K562 (cell line): Measurements from ENCODE around the gene TFCP2L1. TPM values are rescaled to one million over a fixed set of nuclear protein-coding genes. Genes with fewer than 3 reads are reported as not detected.

Source experiments
- ATAC-seq: fragments of 200-7000 bp; cut with Tn5 transposase; 3 replicates; pipeline ENCODE4 v1.9.1; 2020; ENCODE audit warnings: moderate library complexity
- BruUV-seq: library from RNA; stranded (reverse); fragments of 400-500 nt; replicated peaks from 2 replicates; lab custom pipeline; 2021; lab: Mats Ljungman, UMichigan
- CTCF ChIA-PET: fragments of 300-600 bp; formaldehyde crosslinking; extraction: SDS; loops from one replicate; lab custom pipeline; 2021; ENCODE audit warnings: low intra/inter-chr PET ratio; lab: Yijun Ruan, JAX
- POLR2A ChIA-PET: fragments of 300-600, 350-650 bp; sonication (Branson Sonifier 250); formaldehyde crosslinking; extraction: SDS; loops from one replicate; lab custom pipeline; 2021; ENCODE audit warnings: antibody characterized with exemption, inconsistent platforms; lab: Yijun Ruan, JAX
- DNase-seq, 4 experiments: peaks; one replicate each; pipeline versions ENCODE4 v3.0.0 to v3.0.0-alpha.2; 2011 to 2018; ENCODE audit warnings: low spot score in 3 of 4, mixed read lengths in 3 of 4; ENCODE audit errors: extremely low read depth in 1 of 4
- FAIRE-seq: peaks from 2 replicates; lab custom pipeline; 2011; peaks lifted over from hg19 to GRCh38; lab: Jason Lieb, UNC
- H2AFZ ChIP-seq: 2 replicates; pipeline ENCODE4 v1.6.0; 2011; ENCODE audit warnings: low read depth, low read length, control low read depth, inconsistent platforms
- H3K27ac ChIP-seq: fragments of 200-600 bp; 3 replicates; pipeline ENCODE4 v1.8.0; 2011; ENCODE audit warnings: low read depth, mild to moderate bottlenecking, control low read depth, inconsistent platforms, low read length, moderate library complexity, mixed read lengths; ENCODE audit errors: extremely low read depth
- H3K27me3 ChIP-seq, 2 experiments: fragments of 300-600 bp in 1 of 2; 2 replicates in 1 of 2; 3 replicates in 1 of 2; pipeline versions ENCODE4 v1.6.0 to v1.8.0; 2011; ENCODE audit warnings: inconsistent platforms in 2 of 2, low read length in 2 of 2, mild to moderate bottlenecking in 1 of 2, mixed read lengths in 1 of 2, moderate library complexity in 1 of 2; ENCODE audit not compliant: control insufficient read depth in 2 of 2, insufficient read depth in 2 of 2
- H3K36me3 ChIP-seq: fragments of 300-600 bp; 3 replicates; pipeline ENCODE4 v1.8.0; 2011; ENCODE audit warnings: mild to moderate bottlenecking, low read length, inconsistent platforms; ENCODE audit not compliant: control insufficient read depth, insufficient read depth
- H3K4me1 ChIP-seq, 2 experiments: fragments of 200-600 bp in 1 of 2; replicated peaks in 1 of 2; 2 replicates in 1 of 2; 3 replicates in 1 of 2; pipeline versions ENCODE4 v1.5.1 to v1.8.0; 2011; ENCODE audit warnings: inconsistent platforms in 2 of 2, low read length in 2 of 2, mild to moderate bottlenecking in 1 of 2, mixed read lengths in 1 of 2, moderate library complexity in 1 of 2; ENCODE audit not compliant: control insufficient read depth in 2 of 2, insufficient read depth in 2 of 2
- H3K4me2 ChIP-seq: 2 replicates; pipeline ENCODE4 v1.6.1; 2011; ENCODE audit warnings: low read length, control low read depth, inconsistent platforms, mixed read lengths; ENCODE audit not compliant: insufficient read depth
- H3K4me3 ChIP-seq: fragments of 200-600 bp; sonication (generic), shearing (Covaris generic); 2 replicates; pipeline ENCODE4 v1.5.1; 2016; ENCODE audit warnings: control low read depth, inconsistent platforms
- H3K79me2 ChIP-seq: fragments of 200-600 bp; 3 replicates; pipeline ENCODE4 v1.8.0; 2011; ENCODE audit warnings: low read length, inconsistent platforms; ENCODE audit not compliant: control insufficient read depth, insufficient read depth
- H3K9ac ChIP-seq, 2 experiments: 2 replicates each; pipeline versions ENCODE4 v1.6.0 to v1.6.1; 2011; ENCODE audit warnings: low read depth in 2 of 2, low read length in 2 of 2, control low read depth in 1 of 2, inconsistent platforms in 1 of 2, mild to moderate bottlenecking in 1 of 2, mixed read lengths in 1 of 2; ENCODE audit not compliant: insufficient read depth in 1 of 2
- H3K9me1 ChIP-seq: one replicate; pipeline ENCODE4 v1.6.0; 2011; ENCODE audit warnings: inconsistent platforms, mild to moderate bottlenecking, low read length, moderate library complexity; ENCODE audit not compliant: control insufficient read depth, insufficient read depth
- H3K9me3 ChIP-seq: replicated peaks from 2 replicates; pipeline ENCODE4 v1.5.1; 2011; ENCODE audit warnings: low read depth, low read length, inconsistent platforms; ENCODE audit not compliant: control insufficient read depth, insufficient read depth
- H4K20me1 ChIP-seq: replicated peaks from 2 replicates; pipeline ENCODE4 v1.6.1; 2011; ENCODE audit warnings: low read length, inconsistent platforms, mixed read lengths; ENCODE audit not compliant: control insufficient read depth, insufficient read depth
- ADNP ChIP-seq: fragments of 200-800 bp; sonication (Bioruptor generic); IDR thresholded peaks from 2 replicates; pipeline ENCODE4 v1.6.1; 2016; ENCODE audit warnings: missing genetic modification characterization, missing compliant biosample characterization
- FOSL1 ChIP-seq: fragments of 200-800 bp; sonication (Bioruptor generic); conservative IDR thresholded peaks from 2 replicates; pipeline ENCODE4 v1.6.1; 2016; ENCODE audit warnings: missing genetic modification characterization, missing compliant biosample characterization
- TCF7 ChIP-seq: sonication (generic); IDR thresholded peaks from 2 replicates; pipeline ENCODE4 v1.6.1; 2016; ENCODE audit warnings: antibody characterized with exemption, borderline replicate concordance
- WGBS: fragments of 100-300 bp; shearing (Covaris generic); methylation state at CpG from one replicate; pipeline ENCODE4 v1.1.6; 2016; ENCODE audit warnings: low coverage, mixed read lengths; ENCODE audit not compliant: insufficient coverage; ENCODE audit errors: missing lambda C conversion rate; 5-methylcytosine and 5-hydroxymethylcytosine counted together
- in situ Hi-C: fragments of 300-500 bp; cut with MboI; formaldehyde crosslinking; loops from 4 replicates; pipeline ENCODE4 v1.15.0; 2018; ENCODE audit warnings: inconsistent platforms, mixed read lengths
- intact Hi-C: fragments of 100-400 bp; cut with micrococcal nuclease; formaldehyde crosslinking; loops from 2 replicates; pipeline ENCODE4 v1.14.2; 2022
- polyA plus RNA-seq, 8 experiments: library from polyadenylated mRNA; depleted of rRNA in 4 of 8; stranded (reverse) in 5 of 8; unstranded in 3 of 8; fragments of >200 nt; fragmentation: Nextera tagmentation in 2 of 8; fragmentation: Illumina TruSeq in 1 of 8; extraction: Ambion mirVana in 2 of 8; extraction: Trizol in 1 of 8; gene quantifications; 2 replicates each; pipeline versions ENCODE4 v1.2.1 to v1.2.3, GENCODE V29; 2011 to 2014; ENCODE audit warnings: inconsistent platforms in 1 of 8, missing spikeins in 1 of 8
- total RNA-seq, 7 experiments: library from RNA; depleted of rRNA in 6 of 7; stranded (reverse); fragments of >200 nt in 6 of 7; fragmentation: Illumina TruSeq in 2 of 7; extraction: Trizol in 2 of 7; gene quantifications; 2 replicates each; pipeline versions ENCODE4 v1.2.1 to v1.2.3, GENCODE V29; 2011 to 2021; ENCODE audit warnings: low replicate concordance in 1 of 7
- TF ChIP-seq, protein P1 (sequence below): fragments of 450-650 bp; formaldehyde crosslinking; IDR thresholded peaks from 2 replicates; pipeline ENCODE4 v1.4.0; 2020; ENCODE audit warnings: mild to moderate bottlenecking, mixed read lengths
- TF ChIP-seq, protein P2 (sequence below): sonication (generic); formaldehyde crosslinking; IDR thresholded peaks from 2 replicates; pipeline ENCODE4 v1.5.0; 2020; ENCODE audit warnings: missing genetic modification reagents
- TF ChIP-seq, protein P3 (sequence below): fragments of 450-650 bp; IDR thresholded peaks from 2 replicates; pipeline ENCODE4 v1.6.1; 2016

TFCP2L1 gene
- total and polyA plus RNA-seq, 9 of the 15 experiments (the other 6 are each of a cell fraction or from before 2014, with no cell fraction given): 0.08 to 1.00 (median 0.42) TPM

DNA sequence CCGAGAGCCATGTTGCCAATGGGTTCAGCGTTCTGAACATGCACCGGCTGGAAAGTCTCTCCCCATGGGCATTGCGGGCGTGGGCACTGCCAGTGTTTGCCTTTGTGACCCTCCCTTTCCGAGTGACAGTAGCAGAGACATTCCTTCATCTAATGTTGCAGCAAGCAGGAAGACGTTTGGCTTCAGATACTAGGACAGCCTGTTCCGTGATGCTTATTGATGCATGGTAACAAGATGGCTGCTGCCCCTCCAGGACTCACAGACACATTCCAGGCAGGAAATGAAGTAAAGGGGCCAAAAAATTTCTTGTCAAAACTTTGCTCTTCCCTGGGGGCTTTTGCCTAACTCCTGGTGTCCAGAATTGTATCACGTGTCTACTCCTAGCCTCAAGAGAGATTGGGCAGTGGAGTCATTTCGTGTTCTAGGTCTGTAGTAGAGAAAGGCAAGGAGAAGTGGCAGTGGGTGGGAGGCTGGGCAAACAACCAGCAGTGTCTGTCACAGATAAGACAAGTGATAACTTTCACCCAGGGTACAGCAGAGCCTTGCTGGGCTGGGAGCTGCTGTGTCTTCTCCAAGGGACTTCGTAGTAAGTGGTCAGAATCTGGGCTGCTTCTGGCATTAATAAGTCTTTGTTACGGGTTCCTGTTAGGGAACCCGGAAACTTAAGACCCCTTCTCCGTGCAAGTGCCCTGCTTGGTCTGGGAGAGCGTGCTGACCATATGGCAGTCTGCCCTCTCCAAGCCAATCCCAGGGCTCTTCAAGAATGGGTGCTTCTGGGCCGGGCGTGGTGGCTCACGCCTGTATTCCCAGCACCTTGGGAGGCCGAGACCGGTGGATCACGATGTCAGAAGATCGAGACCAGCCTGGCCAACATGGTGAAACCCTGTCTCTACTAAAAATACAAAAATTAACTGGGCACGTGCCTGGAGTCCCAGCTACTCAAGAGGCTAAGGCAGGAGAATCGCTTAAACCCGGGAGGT is 93.5 kb downstream of the TFCP2L1 start:
- Histone ChIP-seq H3K27me3 (peaks cover 19 to 59% of the 10 kb centered on the region in 2 experiments), H3K4me3 (no peak overlapping the region), H3K9me1 (no peaks in the 10 kb centered on the region), H2AFZ (no peak overlapping the region), H3K9ac (no peak overlapping the region), H3K79me2 (no peaks in the 10 kb centered on the region), H3K4me1 (no peaks in the 10 kb centered on the region; a peak in 1 of 5 replicates), H3K27ac (no peak overlapping the region), H3K36me3 (no peaks in the 10 kb centered on the region), H4K20me1 (no peaks in the 10 kb centered on the region; the same call in 1 of the 2 replicates), H3K4me2 (no peak overlapping the region), H3K9me3 (no peaks in the 10 kb centered on the region)
- DNase-seq (peak in 2 of 4 experiments; percentile 15 to 24), ATAC-seq (no peak; the same call in 2 of the 3 replicates), FAIRE-seq (peak; percentile 73)
- ChIA-PET POLR2A (no interaction called here), CTCF (no interaction called here)
- in situ Hi-C loops: no loop called here
- no peak for TF ChIP-seq TCF7
- TF ChIP-seq ADNP: no peak
- no peak for TF ChIP-seq FOSL1 (tag)
- TF ChIP-seq, protein P1, sequence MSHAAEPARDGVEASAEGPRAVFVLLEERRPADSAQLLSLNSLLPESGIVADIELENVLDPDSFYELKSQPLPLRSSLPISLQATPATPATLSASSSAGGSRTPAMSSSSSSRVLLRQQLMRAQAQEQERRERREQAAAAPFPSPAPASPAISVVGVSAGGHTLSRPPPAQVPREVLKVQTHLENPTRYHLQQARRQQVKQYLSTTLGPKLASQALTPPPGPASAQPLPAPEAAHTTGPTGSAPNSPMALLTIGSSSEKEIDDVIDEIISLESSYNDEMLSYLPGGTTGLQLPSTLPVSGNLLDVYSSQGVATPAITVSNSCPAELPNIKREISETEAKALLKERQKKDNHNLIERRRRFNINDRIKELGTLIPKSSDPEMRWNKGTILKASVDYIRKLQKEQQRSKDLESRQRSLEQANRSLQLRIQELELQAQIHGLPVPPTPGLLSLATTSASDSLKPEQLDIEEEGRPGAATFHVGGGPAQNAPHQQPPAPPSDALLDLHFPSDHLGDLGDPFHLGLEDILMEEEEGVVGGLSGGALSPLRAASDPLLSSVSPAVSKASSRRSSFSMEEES (CRISPR knock-in tag): peak; percentile 52
- TF ChIP-seq, protein P2, sequence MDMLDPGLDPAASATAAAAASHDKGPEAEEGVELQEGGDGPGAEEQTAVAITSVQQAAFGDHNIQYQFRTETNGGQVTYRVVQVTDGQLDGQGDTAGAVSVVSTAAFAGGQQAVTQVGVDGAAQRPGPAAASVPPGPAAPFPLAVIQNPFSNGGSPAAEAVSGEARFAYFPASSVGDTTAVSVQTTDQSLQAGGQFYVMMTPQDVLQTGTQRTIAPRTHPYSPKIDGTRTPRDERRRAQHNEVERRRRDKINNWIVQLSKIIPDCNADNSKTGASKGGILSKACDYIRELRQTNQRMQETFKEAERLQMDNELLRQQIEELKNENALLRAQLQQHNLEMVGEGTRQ (CRISPR knock-in tag): 0 out of 2 replicates have a peak, but pooled peaks have one; percentile 2
- TF ChIP-seq, protein P3, sequence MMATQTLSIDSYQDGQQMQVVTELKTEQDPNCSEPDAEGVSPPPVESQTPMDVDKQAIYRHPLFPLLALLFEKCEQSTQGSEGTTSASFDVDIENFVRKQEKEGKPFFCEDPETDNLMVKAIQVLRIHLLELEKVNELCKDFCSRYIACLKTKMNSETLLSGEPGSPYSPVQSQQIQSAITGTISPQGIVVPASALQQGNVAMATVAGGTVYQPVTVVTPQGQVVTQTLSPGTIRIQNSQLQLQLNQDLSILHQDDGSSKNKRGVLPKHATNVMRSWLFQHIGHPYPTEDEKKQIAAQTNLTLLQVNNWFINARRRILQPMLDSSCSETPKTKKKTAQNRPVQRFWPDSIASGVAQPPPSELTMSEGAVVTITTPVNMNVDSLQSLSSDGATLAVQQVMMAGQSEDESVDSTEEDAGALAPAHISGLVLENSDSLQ: 0 out of 2 replicates have a peak, but pooled peaks have one; percentile 15
- WGBS: 1% methylated on average over 24 of the region's 25 CpGs
- intact Hi-C loops: no loop called here
- no TSS peak for BruUV-seq
